Astrocyte (in vitro differentiated cells and primary cell): Measurements from ENCODE around the gene PILRA. TPM values are rescaled to one million over a fixed set of nuclear protein-coding genes. Genes with fewer than 3 reads are reported as not detected.
"Not testable (repeated sequence)": the region's sequence is repeated elsewhere in the genome, so short reads cannot be mapped to it uniquely, and the experiment has no call there.

ENCODE experiments used
- DNase-seq: peaks from one replicate; pipeline ENCODE4 v3.0.0-alpha.2; 2010; ENCODE audit warnings: low read depth
- FAIRE-seq: peaks from 2 replicates; lab custom pipeline; 2011; peaks lifted over from hg19 to GRCh38; lab: Jason Lieb, UNC
- H2AFZ ChIP-seq: 2 replicates; pipeline ENCODE4 v1.6.0; 2012; ENCODE audit warnings: low read depth, low read length, inconsistent platforms
- H3K27ac ChIP-seq: 2 replicates; pipeline ENCODE4 v1.5.1; 2011; ENCODE audit warnings: low read depth, low read length, inconsistent platforms
- H3K27me3 ChIP-seq: 2 replicates; pipeline ENCODE4 v1.6.0; 2011; ENCODE audit warnings: low read length, inconsistent platforms; ENCODE audit not compliant: insufficient read depth
- H3K36me3 ChIP-seq: 2 replicates; pipeline ENCODE4 v1.5.1; 2011; ENCODE audit warnings: low read length, inconsistent platforms; ENCODE audit not compliant: insufficient read depth
- H3K4me1 ChIP-seq: 2 replicates; pipeline ENCODE4 v1.5.1; 2011; ENCODE audit warnings: low read length, inconsistent platforms; ENCODE audit not compliant: insufficient read depth
- H3K4me2 ChIP-seq: 2 replicates; pipeline ENCODE4 v1.6.0; 2012; ENCODE audit warnings: low read length, inconsistent platforms
- H3K4me3 ChIP-seq: 2 replicates; pipeline ENCODE4 v1.5.1; 2011; ENCODE audit warnings: low read depth, mild to moderate bottlenecking, low read length, inconsistent platforms; ENCODE audit not compliant: insufficient read depth
- H3K79me2 ChIP-seq: 2 replicates; pipeline ENCODE4 v1.6.0; 2012; ENCODE audit warnings: mild to moderate bottlenecking, low read length, inconsistent platforms; ENCODE audit not compliant: insufficient read depth
- H3K9ac ChIP-seq: 2 replicates; pipeline ENCODE4 v1.6.0; 2012; ENCODE audit warnings: mild to moderate bottlenecking, low read length, inconsistent platforms
- H3K9me3 ChIP-seq: 2 replicates; pipeline ENCODE4 v1.5.1; 2012; ENCODE audit warnings: low read depth, mild to moderate bottlenecking, low read length, inconsistent platforms; ENCODE audit not compliant: insufficient read depth
- H4K20me1 ChIP-seq: 2 replicates; pipeline ENCODE4 v1.6.0; 2012; ENCODE audit warnings: low read length, inconsistent platforms; ENCODE audit not compliant: insufficient read depth
- H3K27ac Mint-ChIP-seq: one replicate; pipeline ENCODE4 v1.8.0; 2021; ENCODE audit warnings: mild to moderate bottlenecking, mixed read lengths; ENCODE audit not compliant: unreplicated experiment
- H3K27me3 Mint-ChIP-seq: one replicate; pipeline ENCODE4 v1.8.0; 2021; ENCODE audit warnings: low read depth, mixed read lengths; ENCODE audit not compliant: unreplicated experiment
- H3K36me3 Mint-ChIP-seq: one replicate; pipeline ENCODE4 v1.8.0; 2021; ENCODE audit warnings: low read depth, mixed read lengths; ENCODE audit not compliant: unreplicated experiment
- H3K4me1 Mint-ChIP-seq: one replicate; pipeline ENCODE4 v1.8.0; 2021; ENCODE audit warnings: low read depth, mixed read lengths; ENCODE audit not compliant: unreplicated experiment
- H3K4me3 Mint-ChIP-seq: one replicate; pipeline ENCODE4 v1.8.0; 2021; ENCODE audit warnings: mild to moderate bottlenecking, moderate library complexity, mixed read lengths; ENCODE audit not compliant: unreplicated experiment
- H3K9me3 Mint-ChIP-seq: one replicate; pipeline ENCODE4 v1.8.0; 2021; ENCODE audit warnings: mild to moderate bottlenecking, mixed read lengths; ENCODE audit not compliant: unreplicated experiment
- EZH2 ChIP-seq: IDR thresholded peaks from 2 replicates; pipeline ENCODE4 v1.6.1; 2012; ENCODE audit warnings: mild to moderate bottlenecking, low read length, inconsistent platforms; ENCODE audit not compliant: insufficient read depth
- total RNA-seq: library from RNA; stranded (reverse); gene quantifications from 2 replicates; pipeline ENCODE4 v1.2.1, GENCODE V29; 2021
- TF ChIP-seq, protein P1 (sequence below): IDR thresholded peaks from 2 replicates; pipeline ENCODE4 v1.5.1; 2011; ENCODE audit warnings: low read depth, mild to moderate bottlenecking, inconsistent platforms, low read length, moderate library complexity; ENCODE audit not compliant: insufficient read depth

Gene PILRA
- total RNA-seq, 1 donor from 2014 or later, result 2.3 TPM

DNA sequence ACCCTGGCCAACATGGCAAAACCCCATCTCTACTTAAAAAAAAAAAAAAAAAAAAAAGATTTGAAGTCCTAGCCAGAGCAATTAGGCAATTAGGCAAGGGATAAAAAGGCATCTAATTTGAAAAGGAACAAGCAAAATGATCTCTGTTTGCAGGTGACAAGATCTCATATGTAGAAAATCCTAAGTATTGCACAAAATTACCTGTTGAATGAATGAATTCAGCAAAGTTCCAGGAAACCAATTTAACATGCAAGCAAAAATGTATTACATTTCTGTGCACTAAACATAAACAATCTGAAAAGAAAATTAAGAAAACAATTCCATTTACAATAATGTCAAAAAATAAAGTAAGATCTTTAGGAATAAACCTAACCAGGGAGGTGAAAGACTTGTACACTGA is 10.2 kb upstream of the PILRA start:
- Mint-ChIP-seq H3K4me3 (no peak overlapping the region), H3K36me3 (peaks cover 34% of the 10 kb centered on the region), H3K9me3 (no peaks in the 10 kb centered on the region), H3K27ac (no peak overlapping the region), H3K4me1 (no peaks in the 10 kb centered on the region), H3K27me3 (no peaks in the 10 kb centered on the region)
- Histone ChIP-seq H4K20me1 (peaks cover 8% of the 10 kb centered on the region), H3K36me3 (peaks cover 45% of the 10 kb centered on the region), H3K4me3 (no peak overlapping the region), H3K9ac (no peak overlapping the region), H3K4me2 (no peak overlapping the region), H2AFZ (no peak overlapping the region), H3K27me3 (no peaks in the 10 kb centered on the region), H3K4me1 (no peaks in the 10 kb centered on the region), H3K9me3 (no peaks in the 10 kb centered on the region), H3K27ac (no peak overlapping the region), H3K79me2 (no peaks in the 10 kb centered on the region)
- TF ChIP-seq, protein P1, sequence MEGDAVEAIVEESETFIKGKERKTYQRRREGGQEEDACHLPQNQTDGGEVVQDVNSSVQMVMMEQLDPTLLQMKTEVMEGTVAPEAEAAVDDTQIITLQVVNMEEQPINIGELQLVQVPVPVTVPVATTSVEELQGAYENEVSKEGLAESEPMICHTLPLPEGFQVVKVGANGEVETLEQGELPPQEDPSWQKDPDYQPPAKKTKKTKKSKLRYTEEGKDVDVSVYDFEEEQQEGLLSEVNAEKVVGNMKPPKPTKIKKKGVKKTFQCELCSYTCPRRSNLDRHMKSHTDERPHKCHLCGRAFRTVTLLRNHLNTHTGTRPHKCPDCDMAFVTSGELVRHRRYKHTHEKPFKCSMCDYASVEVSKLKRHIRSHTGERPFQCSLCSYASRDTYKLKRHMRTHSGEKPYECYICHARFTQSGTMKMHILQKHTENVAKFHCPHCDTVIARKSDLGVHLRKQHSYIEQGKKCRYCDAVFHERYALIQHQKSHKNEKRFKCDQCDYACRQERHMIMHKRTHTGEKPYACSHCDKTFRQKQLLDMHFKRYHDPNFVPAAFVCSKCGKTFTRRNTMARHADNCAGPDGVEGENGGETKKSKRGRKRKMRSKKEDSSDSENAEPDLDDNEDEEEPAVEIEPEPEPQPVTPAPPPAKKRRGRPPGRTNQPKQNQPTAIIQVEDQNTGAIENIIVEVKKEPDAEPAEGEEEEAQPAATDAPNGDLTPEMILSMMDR, result no peak
- no peak for TF ChIP-seq EZH2
- FAIRE-seq (no peak), DNase-seq (no peak)

DNA sequence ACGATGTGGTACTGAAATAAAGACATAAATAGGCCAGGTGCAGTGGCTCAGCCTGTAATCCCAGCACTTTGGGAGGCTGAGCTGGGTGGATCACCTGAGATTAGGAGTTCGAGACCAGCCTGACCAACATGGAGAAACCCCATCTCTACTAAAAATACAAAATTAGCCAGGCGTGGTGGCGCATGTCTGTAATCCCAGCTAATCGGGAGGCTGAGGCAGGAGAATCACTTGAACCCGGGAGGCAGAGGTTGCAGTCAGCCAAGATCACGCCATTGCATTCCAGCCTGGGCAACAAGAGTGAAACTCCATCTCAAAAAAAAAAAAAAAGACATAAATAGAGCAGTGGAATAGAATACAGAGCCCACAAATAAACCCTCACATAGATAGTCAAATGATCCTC is 9.5 kb upstream of the PILRA start:
- H3K79me2 ChIP-seq, H3K4me3 Mint-ChIP-seq, H3K4me1 ChIP-seq, H3K27me3 Mint-ChIP-seq, FAIRE-seq, H3K27ac Mint-ChIP-seq, H3K27me3 ChIP-seq, H3K4me2 ChIP-seq, H2AFZ ChIP-seq, H3K9me3 Mint-ChIP-seq, H3K9me3 ChIP-seq, H3K4me3 ChIP-seq, H3K9ac ChIP-seq, H3K27ac ChIP-seq, H3K4me1 Mint-ChIP-seq, DNase-seq, H4K20me1 ChIP-seq: not testable (repeated sequence)
- peaks cover 33% of the 10 kb centered on the region for H3K36me3 Mint-ChIP-seq
- peaks cover 43% of the 10 kb centered on the region for H3K36me3 ChIP-seq

DNA sequence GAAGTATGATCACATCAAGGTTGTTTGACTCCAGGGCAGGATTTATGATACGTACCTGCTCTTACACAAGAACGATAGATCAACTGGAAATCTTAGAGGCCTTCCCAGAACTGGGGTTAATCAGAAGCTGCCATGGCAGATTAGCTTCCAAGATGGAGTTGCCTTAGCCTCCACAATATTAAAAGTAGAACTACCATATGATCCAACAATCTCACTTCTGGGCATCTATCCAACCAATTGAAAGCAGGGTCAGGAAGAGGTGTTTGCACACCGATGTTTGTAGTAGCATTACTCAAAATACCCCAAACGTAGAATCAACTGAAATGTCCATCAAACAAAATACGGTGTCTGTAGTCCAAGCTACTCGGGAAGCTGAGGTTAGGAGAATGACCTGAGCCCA is 8.8 kb upstream of the PILRA start:
- H3K9ac ChIP-seq, result no peak overlapping the region
- peaks cover 8% of the 10 kb centered on the region for H4K20me1 ChIP-seq
- H3K27ac Mint-ChIP-seq, result no peak overlapping the region
- no peak overlapping the region for H3K4me3 Mint-ChIP-seq
- no peaks in the 10 kb centered on the region for H3K9me3 ChIP-seq
- H2AFZ ChIP-seq, result no peak overlapping the region
- no peaks in the 10 kb centered on the region for H3K27me3 Mint-ChIP-seq
- no peaks in the 10 kb centered on the region for H3K4me1 ChIP-seq
- no peak for FAIRE-seq
- H3K4me2 ChIP-seq, result no peak overlapping the region
- no peaks in the 10 kb centered on the region for H3K4me1 Mint-ChIP-seq
- no peaks in the 10 kb centered on the region for H3K9me3 Mint-ChIP-seq
- TF ChIP-seq EZH2, result no peak
- TF ChIP-seq, protein P1, result no peak
- peaks cover 37% of the 10 kb centered on the region for H3K36me3 ChIP-seq
- H3K36me3 Mint-ChIP-seq, result peaks cover 33% of the 10 kb centered on the region
- H3K4me3 ChIP-seq, result no peak overlapping the region
- DNase-seq, result no peak
- H3K27ac ChIP-seq, result no peak overlapping the region
- no peaks in the 10 kb centered on the region for H3K79me2 ChIP-seq
- no peaks in the 10 kb centered on the region for H3K27me3 ChIP-seq

DNA sequence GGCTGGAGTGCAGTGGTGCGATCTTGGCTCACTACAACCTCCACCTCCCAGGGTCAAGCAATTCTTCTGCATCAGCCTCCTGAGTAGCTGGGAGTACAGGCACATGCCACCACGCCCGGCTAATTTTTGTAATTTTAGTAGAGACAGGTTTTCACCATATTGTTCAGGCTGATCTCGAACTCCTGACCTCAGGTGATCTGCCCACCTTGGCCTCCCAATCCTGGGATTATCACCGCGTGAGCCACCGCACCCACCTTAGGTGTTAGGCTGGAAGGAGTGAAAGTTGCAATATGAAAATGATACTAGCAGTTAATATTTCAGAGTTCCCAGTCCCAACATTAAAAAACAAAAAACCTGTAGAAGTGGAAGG is 7.3 kb upstream of the PILRA start:
- not testable (repeated sequence) for H3K27ac ChIP-seq, FAIRE-seq, H3K27ac Mint-ChIP-seq, DNase-seq, H3K27me3 Mint-ChIP-seq, H3K4me3 ChIP-seq, H3K79me2 ChIP-seq, H3K9ac ChIP-seq, H3K9me3 ChIP-seq, H3K4me2 ChIP-seq, H3K27me3 ChIP-seq, H3K4me1 ChIP-seq, H4K20me1 ChIP-seq, H3K9me3 Mint-ChIP-seq, H2AFZ ChIP-seq, H3K4me1 Mint-ChIP-seq
- H3K36me3 ChIP-seq, result peaks cover 26% of the 10 kb centered on the region
- peak overlapping the region; percentile 64 for H3K4me3 Mint-ChIP-seq
- H3K36me3 Mint-ChIP-seq, result peaks cover 24% of the 10 kb centered on the region
